Activated naive CD8-positive, alpha-beta T cell treated with anti-CD3 and anti-CD28 coated beads, Interleukin-2, amount 50 U/mL, for 16 hours (primary cell): ENCODE measurements around the gene C15orf40.
"Not testable (repeated sequence)": the region's sequence is repeated elsewhere in the genome, so short reads cannot be mapped to it uniquely, and the experiment has no call there.

Source experiments
- DNase-seq: peaks from one replicate; pipeline ENCODE4 v3.0.0-alpha.2; 2020; ENCODE audit warnings: low read depth, low spot score

The C15orf40 gene

DNA sequence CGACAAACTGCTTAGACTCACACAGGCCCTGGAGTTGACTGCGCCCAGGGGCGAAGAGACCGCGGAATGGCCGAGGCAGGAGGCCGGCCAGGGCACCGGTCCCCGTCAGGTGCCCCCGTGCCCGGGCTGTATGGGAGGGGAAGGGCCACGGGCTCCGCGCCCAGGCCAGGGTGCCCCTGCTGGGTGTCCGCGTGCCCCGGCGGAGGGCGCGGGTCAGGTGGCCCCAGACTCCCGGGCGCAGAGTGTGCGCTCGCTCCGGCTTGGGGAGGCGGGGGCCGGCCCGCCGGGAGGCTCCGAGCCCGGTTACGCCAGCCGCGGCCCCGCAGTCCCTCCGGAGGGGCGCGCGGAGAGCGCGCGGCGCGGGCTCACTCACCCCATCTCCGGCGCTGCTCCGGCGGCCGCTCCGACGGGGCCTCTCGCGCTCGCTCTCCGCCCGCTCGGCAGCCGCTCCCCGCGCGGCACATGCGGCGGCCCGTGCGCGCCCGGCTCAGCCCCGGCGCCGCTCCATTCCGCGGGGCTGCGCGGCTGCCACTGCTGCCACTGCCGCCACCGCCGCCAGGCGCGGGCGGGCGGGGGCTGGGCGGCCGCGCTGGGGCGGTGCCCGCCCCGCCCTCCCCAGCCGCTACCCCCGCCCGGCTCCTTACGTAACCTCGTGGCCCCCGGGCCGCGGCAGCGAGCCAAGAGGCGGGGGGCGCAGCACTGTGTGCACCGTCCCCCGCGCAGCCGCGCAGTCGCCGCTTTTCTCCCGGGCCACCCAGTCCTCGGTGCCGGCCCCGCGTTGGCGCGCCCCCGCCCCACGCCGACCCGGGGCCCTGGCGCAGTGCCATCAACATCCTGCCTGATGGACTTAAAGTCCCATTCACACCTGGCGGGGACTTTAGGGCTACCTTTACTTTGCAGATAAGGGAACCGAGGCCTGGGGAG, 59.0 kb downstream of the C15orf40 start, which contains the start of gene HOMER2:
Gene HOMER2 (minus strand): TSS at position 563 of the 924 bp plus-strand sequence. CDS start 185 bp downstream, at position 378.
- no peak for DNase-seq

DNA sequence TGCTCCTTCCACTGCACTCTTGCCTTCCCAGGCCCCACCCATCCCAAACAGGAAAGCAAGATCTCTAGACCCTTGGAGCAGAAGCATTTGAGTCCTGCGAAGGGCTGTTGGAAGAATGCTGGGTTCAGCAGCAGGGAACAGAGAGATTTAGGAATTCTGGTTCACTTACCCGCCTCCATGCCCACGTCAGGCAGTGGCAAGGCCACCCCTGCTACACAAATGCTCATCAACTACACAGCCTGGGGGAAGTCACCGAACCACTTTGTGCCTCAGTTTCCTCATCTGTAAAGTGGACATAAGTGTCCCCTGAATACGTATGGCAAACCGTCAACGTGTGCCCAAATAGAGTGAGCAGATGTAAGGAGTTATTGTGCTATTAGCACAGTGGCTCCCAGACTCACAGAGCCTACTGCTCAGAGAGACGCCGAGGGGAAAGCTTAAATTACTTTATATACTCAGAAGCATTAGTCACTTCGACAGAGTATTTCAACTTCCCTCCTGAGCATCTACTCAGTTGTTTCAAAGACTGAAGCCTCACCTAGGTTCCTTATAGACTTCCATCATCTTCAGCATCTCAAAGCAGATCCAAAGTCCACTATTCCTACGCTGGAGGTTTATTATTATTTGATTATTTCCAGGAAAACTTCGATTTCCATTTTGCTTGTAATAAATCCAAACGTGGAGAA, 59.8 kb downstream of the C15orf40 start:
- no peak for DNase-seq

- no peak for DNase-seq
Observed at GRCh38 chr15:82950746-82951370, 60.6 kb downstream of the C15orf40 start.

DNA sequence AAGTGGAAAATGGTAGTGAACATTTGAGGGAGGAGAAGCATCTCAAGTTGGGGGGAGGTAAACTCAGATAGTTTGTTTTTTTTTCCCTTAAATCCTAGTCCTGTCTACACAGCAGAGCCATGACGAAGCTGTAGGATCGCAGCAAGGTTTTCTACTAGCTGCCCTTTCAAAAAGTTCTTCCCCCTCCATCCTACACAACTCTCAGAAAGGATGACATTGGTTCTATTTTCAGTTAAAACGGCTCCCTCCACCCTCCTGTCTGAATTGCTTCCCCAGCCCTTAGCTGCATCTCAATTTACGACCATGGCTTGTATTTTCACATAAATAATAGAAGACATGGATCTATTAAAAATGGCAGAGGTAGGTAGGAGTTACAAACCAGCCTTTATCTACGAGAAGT, 61.1 kb downstream of the C15orf40 start:
- no peak for DNase-seq

DNA sequence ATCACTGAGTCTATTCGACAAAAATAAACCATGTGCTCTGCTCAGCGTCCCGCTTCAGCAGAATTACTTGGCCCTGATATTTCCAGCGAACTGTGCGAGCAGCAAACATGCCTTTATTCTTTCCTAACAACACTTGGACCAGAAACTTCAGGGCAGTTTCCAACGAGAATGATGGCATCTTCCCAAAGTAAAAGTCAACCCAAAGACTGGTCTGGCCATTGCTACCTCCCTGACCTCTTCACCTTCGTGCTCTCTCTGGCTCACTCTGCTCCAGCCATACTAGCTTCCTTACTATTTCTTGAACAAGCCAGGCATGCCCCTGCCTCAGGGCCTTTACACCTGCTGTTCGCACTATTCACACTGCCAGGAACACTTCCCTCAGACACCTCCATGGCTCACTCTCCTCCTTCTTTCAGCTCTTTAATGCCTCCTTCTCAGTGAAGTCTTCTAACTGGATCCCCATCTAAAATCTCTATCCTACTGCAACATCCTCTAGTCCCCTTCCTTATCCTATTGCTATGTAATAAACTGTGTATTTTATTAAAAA, 65.2 kb downstream of the C15orf40 start:
- DNase-seq, result no peak

DNA sequence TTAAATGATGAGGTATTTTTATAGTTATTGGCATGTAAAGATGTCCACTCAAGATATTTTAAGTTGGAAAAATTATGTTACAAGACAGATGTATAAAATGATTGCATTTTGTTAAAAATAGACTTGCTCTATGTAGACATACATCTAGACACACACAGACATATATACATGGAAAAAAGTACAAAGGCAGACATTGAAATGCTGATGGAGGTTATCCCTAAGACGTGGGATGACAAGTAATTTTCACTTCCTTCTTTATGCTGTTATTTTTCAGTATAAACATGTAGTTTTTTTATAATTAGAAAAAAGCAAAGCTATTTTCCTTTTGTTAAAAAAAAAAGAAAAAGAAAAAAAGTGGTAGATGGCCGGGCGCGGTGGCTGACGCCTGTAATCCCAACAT, 66.1 kb downstream of the C15orf40 start:
- no peak for DNase-seq

DNA sequence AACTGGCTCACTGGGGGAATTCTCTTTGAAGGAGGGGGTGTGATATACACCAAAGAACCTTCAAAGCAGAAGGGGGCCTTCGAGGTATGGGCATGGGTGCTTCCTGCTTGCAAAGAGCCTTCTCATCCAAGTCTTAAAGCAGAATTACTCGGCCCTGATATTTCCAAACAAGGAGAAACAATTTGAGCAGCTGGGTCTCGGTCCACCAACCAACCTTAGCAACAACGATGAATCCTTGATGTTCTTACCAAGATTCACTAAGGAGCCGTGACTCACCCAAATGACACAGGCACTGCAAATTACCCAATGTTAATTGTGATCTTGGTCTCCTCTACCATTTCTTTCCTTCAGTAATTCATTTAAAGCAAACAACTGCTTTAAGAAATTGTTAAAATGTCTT, 66.6 kb downstream of the C15orf40 start:
- no peak for DNase-seq

- no peak for DNase-seq
Observed at GRCh38 chr15:82944056-82944455, 67.4 kb downstream of the C15orf40 start.

GRCh38 chr15:82943176-82943575, 68.3 kb downstream of the C15orf40 start:
- DNase-seq, result no peak

DNA sequence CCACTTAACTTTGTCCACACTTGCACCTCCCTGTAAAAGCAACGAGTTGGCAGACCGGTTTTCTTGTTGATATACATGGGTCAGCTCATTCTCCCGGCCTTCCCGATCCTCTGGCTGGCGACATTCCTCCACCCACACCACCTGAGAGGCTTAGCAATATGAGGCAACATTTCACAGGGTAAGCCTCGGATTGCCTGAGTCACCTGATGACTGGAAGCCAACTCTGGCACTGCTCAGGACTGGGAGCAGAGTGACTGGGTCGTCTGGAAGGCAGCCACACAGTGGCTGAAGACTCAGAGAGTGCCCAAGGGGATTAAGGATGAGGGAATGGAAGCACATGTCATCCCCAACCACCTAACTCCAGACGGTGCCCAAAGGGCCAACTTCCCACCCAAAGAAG, 68.7 kb downstream of the C15orf40 start:
- DNase-seq, result no peak

DNA sequence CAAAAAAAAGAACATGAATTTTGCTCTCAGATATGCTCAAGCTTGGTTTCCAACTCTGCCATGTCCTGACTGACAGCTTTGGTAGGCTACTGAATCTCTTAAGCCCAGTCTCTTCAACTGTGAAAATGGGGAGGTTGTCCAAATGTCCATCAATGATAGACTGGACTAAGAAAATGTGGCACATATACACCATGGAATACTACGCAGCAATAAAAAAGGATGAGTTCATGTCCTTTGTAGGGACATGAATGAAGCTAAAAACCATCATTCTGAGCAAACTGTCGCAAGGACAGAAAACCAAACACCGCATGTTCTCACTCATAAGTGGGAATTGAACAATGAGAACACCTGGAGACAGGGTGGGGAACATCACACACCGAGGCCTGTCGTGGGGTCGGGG, 71.8 kb downstream of the C15orf40 start:
- DNase-seq, result not testable (repeated sequence)
